Endothelial cell of umbilical vein (primary cell): ENCODE data around the gene MOB1A. TPM values are rescaled to one million over a fixed set of nuclear protein-coding genes. Genes with fewer than 3 reads are reported as not detected.

Source experiments
- BruUV-seq: library from RNA; stranded (reverse); fragments of 400-500 nt; replicated peaks from 2 replicates; lab custom pipeline; 2021; lab: Mats Ljungman, UMichigan
- CTCF ChIA-PET: fragments of 300-600, 350-600 bp; sonication (Branson Sonifier 250); formaldehyde crosslinking; loops from one replicate; lab custom pipeline; 2021; ENCODE audit warnings: antibody characterized with exemption, inconsistent platforms; lab: Charles Lee
- POLR2A ChIA-PET: fragments of 300-600, 350-600 bp; sonication (Branson Sonifier 250); formaldehyde crosslinking; loops from one replicate; lab custom pipeline; 2021; ENCODE audit warnings: antibody characterized with exemption, inconsistent platforms; lab: Charles Lee
- DNase-seq: peaks from one replicate; pipeline ENCODE4 v3.0.0-alpha.2; 2011; ENCODE audit warnings: low read depth, low spot score
- FAIRE-seq: peaks from 2 replicates; lab custom pipeline; 2011; peaks lifted over from hg19 to GRCh38; lab: Jason Lieb, UNC
- H2AFZ ChIP-seq: 2 replicates; pipeline ENCODE4 v1.6.0; 2012; ENCODE audit warnings: low read depth, low read length, control low read depth, inconsistent platforms
- H3K27ac ChIP-seq: 2 replicates; pipeline ENCODE4 v1.5.1; 2011; ENCODE audit warnings: low read depth, mild to moderate bottlenecking, control low read depth, low read length, moderate library complexity; ENCODE audit not compliant: insufficient read depth
- H3K27me3 ChIP-seq, 2 experiments: 2 replicates each; pipeline versions ENCODE4 v1.6.0 to v1.6.1; 2011; ENCODE audit warnings: low read length in 2 of 2, mixed read lengths in 1 of 2; ENCODE audit not compliant: control insufficient read depth in 2 of 2, insufficient read depth in 2 of 2
- H3K36me3 ChIP-seq, 2 experiments: 2 replicates in 1 of 2; 3 replicates in 1 of 2; pipeline ENCODE4 v1.5.1; 2011; ENCODE audit warnings: low read length in 2 of 2, mild to moderate bottlenecking in 1 of 2, moderate library complexity in 1 of 2; ENCODE audit not compliant: control insufficient read depth in 2 of 2, insufficient read depth in 2 of 2; ENCODE audit errors: extremely low read depth in 1 of 2
- H3K4me1 ChIP-seq: 3 replicates; pipeline ENCODE4 v1.5.1; 2011; ENCODE audit warnings: mild to moderate bottlenecking, low read length; ENCODE audit not compliant: control insufficient read depth, insufficient read depth; ENCODE audit errors: extremely low read depth
- H3K4me2 ChIP-seq: 2 replicates; pipeline ENCODE4 v1.6.1; 2011; ENCODE audit warnings: low read length, control low read depth, mixed read lengths; ENCODE audit not compliant: insufficient read depth
- H3K4me3 ChIP-seq, 3 experiments: fragments of 200-600 bp in 1 of 3; sonication (generic), shearing (Covaris generic) in 1 of 3; replicated peaks in 1 of 3; 2 replicates each; pipeline ENCODE4 v1.5.1; 2011 to 2016; ENCODE audit warnings: control low read depth in 3 of 3, low read length in 3 of 3, mild to moderate bottlenecking in 2 of 3, inconsistent platforms in 1 of 3, low read depth in 1 of 3, moderate library complexity in 1 of 3; ENCODE audit not compliant: insufficient read depth in 1 of 3
- H3K79me2 ChIP-seq: 2 replicates; pipeline ENCODE4 v1.6.0; 2012; ENCODE audit warnings: low read length, inconsistent platforms; ENCODE audit not compliant: control insufficient read depth, insufficient read depth
- H3K9ac ChIP-seq: replicated peaks from 2 replicates; pipeline ENCODE3; 2011; ENCODE audit warnings: low read length, control low read depth; ENCODE audit not compliant: insufficient read depth; ENCODE audit errors: extremely low read depth
- H3K9me1 ChIP-seq: replicated peaks from 3 replicates; pipeline ENCODE4 v1.6.0; 2011; ENCODE audit warnings: mild to moderate bottlenecking, low read length; ENCODE audit not compliant: control insufficient read depth, insufficient read depth; ENCODE audit errors: extremely low read depth
- H3K9me3 ChIP-seq: replicated peaks from 2 replicates; pipeline ENCODE4 v1.5.1; 2012; ENCODE audit warnings: low read length, inconsistent platforms; ENCODE audit not compliant: control insufficient read depth, insufficient read depth
- H4K20me1 ChIP-seq: replicated peaks from 2 replicates; pipeline ENCODE3; 2011; ENCODE audit warnings: mild to moderate bottlenecking, low read length; ENCODE audit not compliant: control insufficient read depth, insufficient read depth; ENCODE audit errors: extremely low read depth
- CTCF ChIP-seq, 2 donors: IDR thresholded peaks; 1 replicate in 1 of 2; 2 replicates in 1 of 2; pipeline ENCODE4 v1.5.1; 2011; ENCODE audit warnings: low read length in 2 of 2, mild to moderate bottlenecking in 2 of 2, moderate library complexity in 2 of 2, control low read depth in 1 of 2, inconsistent platforms in 1 of 2, low read depth in 1 of 2; ENCODE audit not compliant: insufficient read depth in 1 of 2; ENCODE audit errors: extremely low read depth in 1 of 2
- EZH2 ChIP-seq: IDR thresholded peaks from 2 replicates; pipeline ENCODE4 v1.6.1; 2012; ENCODE audit warnings: borderline replicate concordance, low read depth, mild to moderate bottlenecking, moderate library complexity, low read length, inconsistent platforms; ENCODE audit not compliant: severe bottlenecking
- FOS ChIP-seq: IDR thresholded peaks from 2 replicates; pipeline ENCODE4 v1.6.1; 2011; ENCODE audit warnings: mild to moderate bottlenecking, low read length, moderate library complexity, borderline replicate concordance; ENCODE audit not compliant: insufficient read depth
- GATA2 ChIP-seq: IDR thresholded peaks from 2 replicates; pipeline ENCODE4 v1.7.0; 2011; ENCODE audit warnings: low read depth, mild to moderate bottlenecking, moderate library complexity, mixed read lengths, low read length; ENCODE audit not compliant: insufficient read length, insufficient read depth
- JUN ChIP-seq: IDR thresholded peaks from 2 replicates; pipeline ENCODE4 v1.6.1; 2011; ENCODE audit warnings: borderline replicate concordance, low read depth; ENCODE audit not compliant: insufficient read length, insufficient read depth
- MAX ChIP-seq: IDR thresholded peaks from 2 replicates; pipeline ENCODE4 v1.6.1; 2011; ENCODE audit not compliant: insufficient read depth, insufficient read length
- MYC ChIP-seq: IDR thresholded peaks from one replicate; pipeline ENCODE4 v1.6.1; 2011; ENCODE audit warnings: mild to moderate bottlenecking, low read depth, low read length
- POLR2A ChIP-seq: IDR thresholded peaks from 2 replicates; pipeline ENCODE4 v1.6.1; 2012; ENCODE audit warnings: low read depth, mild to moderate bottlenecking, control low read depth, low read length
- POLR2AphosphoS5 ChIP-seq: IDR thresholded peaks from 2 replicates; pipeline ENCODE4 v1.6.1; 2012; ENCODE audit warnings: low read depth, mild to moderate bottlenecking, control low read depth, low read length, moderate library complexity; ENCODE audit not compliant: insufficient read depth
- dilution Hi-C: fragments of 300-500 bp; cut with MboI; formaldehyde crosslinking; loops from one replicate; pipeline ENCODE4 v1.15.0; 2019; ENCODE audit warnings: low sequenced_read_pairs; ENCODE audit not compliant: extremely low pct_ligation_motif_present
- intact Hi-C: fragments of 100-400 bp; cut with micrococcal nuclease; formaldehyde crosslinking; loops from one replicate; pipeline ENCODE4 v1.10.0; 2022
- polyA plus RNA-seq, 4 experiments: library from polyadenylated mRNA; depleted of rRNA in 3 of 4; stranded (reverse) in 3 of 4; unstranded in 1 of 4; fragments of >200 nt; gene quantifications; 2 replicates each; pipeline versions ENCODE4 v1.2.1 to v1.2.3, GENCODE V29; 2011 to 2012; ENCODE audit warnings: missing spikeins in 1 of 4
- total RNA-seq: library from RNA; stranded (reverse); gene quantifications from 2 replicates; pipeline ENCODE4 v1.2.3, GENCODE V29; 2021

The MOB1A gene
- total and polyA plus RNA-seq, 2 donors (not counting 3 experiments of a cell fraction or from before 2014, with no cell fraction given), result 25.3 to 112 TPM

- DNase-seq (no peak), FAIRE-seq (no peak)
- Histone ChIP-seq H3K36me3 (peaks cover 0 to 3% of the 10 kb centered on the region in 2 experiments), H3K9me1 (no peaks in the 10 kb centered on the region), H3K4me2 (no peak overlapping the region), H3K79me2 (peaks cover 8% of the 10 kb centered on the region), H2AFZ (no peak overlapping the region), H3K4me3 (no peak overlapping the region), H3K9ac (no peak overlapping the region), H4K20me1 (no peaks in the 10 kb centered on the region), H3K27me3 (no peaks in the 10 kb centered on the region), H3K9me3 (no peaks in the 10 kb centered on the region), H3K27ac (no peak overlapping the region), H3K4me1 (peaks cover 10% of the 10 kb centered on the region)
- no TSS peak for BruUV-seq
- ChIA-PET POLR2A (interaction anchor here (0.6 kb wide), 2 partner anchors 21 to 247 kb away, joined by 3 to 4 read pairs; no protein-coding TSS in a partner anchor), CTCF (interaction anchor here (0.8 to 7.7 kb wide), 7 partner anchors 11 to 469 kb away, joined by 3 to 180 read pairs (median 6); partner anchors contain the start of gene STAMBP)
- no peak for TF ChIP-seq GATA2
- no peak for TF ChIP-seq MYC
- TF ChIP-seq CTCF (IDR thresholded peaks at IDR 0.05; ENCODE audit: extremely low read depth in 1 of 2, insufficient read depth in 1 of 2, low read depth in 1 of 2, low read length in 2 of 2), result no peak
- no peak for TF ChIP-seq MAX
- no peak for TF ChIP-seq FOS
- no peak for TF ChIP-seq POLR2A
- TF ChIP-seq JUN, result no peak
- TF ChIP-seq POLR2AphosphoS5, result no peak
- no peak for TF ChIP-seq EZH2
- intact Hi-C loops (loop anchor here (2.0 to 10.0 kb wide), 3 partner anchors 50 to 242 kb away; partner anchors contain the start of genes MTHFD2 and TET3), dilution Hi-C loops (no loop called here)
These were observed 29.5 kb downstream of the MOB1A start for GRCh38 chr2:74149247-74149525.
